ENCODE measurements around the gene DGCR2.

DNA sequence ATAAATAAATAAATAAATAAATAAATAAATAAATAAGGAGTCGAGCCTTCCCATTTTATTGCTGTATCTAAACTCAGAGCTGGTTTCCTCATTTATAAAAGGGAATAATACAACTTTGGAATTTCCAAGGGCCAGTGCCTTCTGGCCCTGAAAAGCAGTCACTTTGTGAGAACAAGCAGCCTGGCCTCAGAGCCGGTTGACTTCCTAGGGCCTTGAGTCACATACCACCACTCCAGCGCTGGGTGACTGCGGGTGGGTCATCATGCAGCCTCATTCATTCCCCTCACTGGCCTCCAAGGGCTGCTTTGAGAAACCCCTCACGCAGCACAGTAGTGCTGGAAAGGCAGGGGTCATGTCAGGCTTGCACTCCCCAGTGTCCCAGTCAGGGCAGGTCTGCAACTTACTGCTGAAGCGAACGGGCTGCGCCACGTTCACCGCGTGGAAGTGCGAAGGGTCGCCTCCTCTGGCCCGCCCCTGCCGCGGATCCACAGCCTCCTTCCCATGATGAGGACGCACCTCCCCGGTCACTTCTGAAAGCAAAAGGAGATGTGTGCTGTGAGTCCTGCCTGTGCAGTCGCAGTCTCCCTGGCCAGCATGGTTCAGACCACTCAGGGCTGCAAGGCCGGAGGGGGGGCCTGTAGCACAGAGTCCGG is 54.4 kb downstream of the DGCR2 start:
- no peak for TF ChIP-seq POLR2A (IDR thresholded peaks at IDR 0.05)
- TF ChIP-seq, protein P1, sequence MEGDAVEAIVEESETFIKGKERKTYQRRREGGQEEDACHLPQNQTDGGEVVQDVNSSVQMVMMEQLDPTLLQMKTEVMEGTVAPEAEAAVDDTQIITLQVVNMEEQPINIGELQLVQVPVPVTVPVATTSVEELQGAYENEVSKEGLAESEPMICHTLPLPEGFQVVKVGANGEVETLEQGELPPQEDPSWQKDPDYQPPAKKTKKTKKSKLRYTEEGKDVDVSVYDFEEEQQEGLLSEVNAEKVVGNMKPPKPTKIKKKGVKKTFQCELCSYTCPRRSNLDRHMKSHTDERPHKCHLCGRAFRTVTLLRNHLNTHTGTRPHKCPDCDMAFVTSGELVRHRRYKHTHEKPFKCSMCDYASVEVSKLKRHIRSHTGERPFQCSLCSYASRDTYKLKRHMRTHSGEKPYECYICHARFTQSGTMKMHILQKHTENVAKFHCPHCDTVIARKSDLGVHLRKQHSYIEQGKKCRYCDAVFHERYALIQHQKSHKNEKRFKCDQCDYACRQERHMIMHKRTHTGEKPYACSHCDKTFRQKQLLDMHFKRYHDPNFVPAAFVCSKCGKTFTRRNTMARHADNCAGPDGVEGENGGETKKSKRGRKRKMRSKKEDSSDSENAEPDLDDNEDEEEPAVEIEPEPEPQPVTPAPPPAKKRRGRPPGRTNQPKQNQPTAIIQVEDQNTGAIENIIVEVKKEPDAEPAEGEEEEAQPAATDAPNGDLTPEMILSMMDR (IDR thresholded peaks at IDR 0.05): no peak

All from adrenal gland (tissue), 5 donors.